Testis (tissue), 2 donors: ENCODE data around the gene FNDC3A.

ENCODE experiments used
- POLR2A ChIP-seq: fragments of 450-650 bp; IDR thresholded peaks from one replicate; pipeline ENCODE4 v1.6.1; 2017; ENCODE audit warnings: antibody characterized with exemption, mild to moderate bottlenecking, moderate library complexity
- TF ChIP-seq, protein P1 (sequence below), 3 experiments: fragments of 450-650 bp in 2 of 3; fragments of 200-600 bp in 1 of 3; sonication (generic) in 1 of 3; IDR thresholded peaks; one replicate each; pipeline ENCODE4 v1.5.1; 2016 to 2019; ENCODE audit warnings: antibody characterized with exemption in 3 of 3, mild to moderate bottlenecking in 2 of 3, moderate library complexity in 1 of 3

GRCh38 chr13:49206641-49207040, 230.9 kb downstream of the FNDC3A start:
- TF ChIP-seq, protein P1, sequence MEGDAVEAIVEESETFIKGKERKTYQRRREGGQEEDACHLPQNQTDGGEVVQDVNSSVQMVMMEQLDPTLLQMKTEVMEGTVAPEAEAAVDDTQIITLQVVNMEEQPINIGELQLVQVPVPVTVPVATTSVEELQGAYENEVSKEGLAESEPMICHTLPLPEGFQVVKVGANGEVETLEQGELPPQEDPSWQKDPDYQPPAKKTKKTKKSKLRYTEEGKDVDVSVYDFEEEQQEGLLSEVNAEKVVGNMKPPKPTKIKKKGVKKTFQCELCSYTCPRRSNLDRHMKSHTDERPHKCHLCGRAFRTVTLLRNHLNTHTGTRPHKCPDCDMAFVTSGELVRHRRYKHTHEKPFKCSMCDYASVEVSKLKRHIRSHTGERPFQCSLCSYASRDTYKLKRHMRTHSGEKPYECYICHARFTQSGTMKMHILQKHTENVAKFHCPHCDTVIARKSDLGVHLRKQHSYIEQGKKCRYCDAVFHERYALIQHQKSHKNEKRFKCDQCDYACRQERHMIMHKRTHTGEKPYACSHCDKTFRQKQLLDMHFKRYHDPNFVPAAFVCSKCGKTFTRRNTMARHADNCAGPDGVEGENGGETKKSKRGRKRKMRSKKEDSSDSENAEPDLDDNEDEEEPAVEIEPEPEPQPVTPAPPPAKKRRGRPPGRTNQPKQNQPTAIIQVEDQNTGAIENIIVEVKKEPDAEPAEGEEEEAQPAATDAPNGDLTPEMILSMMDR (IDR thresholded peaks at IDR 0.05): no peak
- no peak for TF ChIP-seq POLR2A
